Measurements from ENCODE around the gene UBLCP1.

DNA sequence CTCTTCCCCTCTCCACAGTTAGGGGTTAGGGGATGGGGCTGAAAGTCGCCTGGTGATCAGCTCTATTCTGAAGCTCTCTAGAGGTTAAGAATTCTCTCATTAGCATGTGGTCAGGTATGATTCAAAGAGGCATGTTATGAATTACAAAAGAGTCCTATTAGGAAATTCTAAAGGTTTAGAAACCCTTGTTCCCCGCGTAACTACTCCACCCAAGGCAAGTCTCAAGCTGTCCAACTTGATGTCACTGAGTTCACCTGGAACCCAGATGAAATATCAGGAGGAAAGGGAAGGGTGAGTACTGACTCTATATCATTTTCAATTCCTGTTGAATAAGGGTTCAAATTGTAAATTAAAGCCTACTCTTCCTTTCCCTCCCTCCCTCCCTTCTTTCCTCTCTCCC lies 35.6 kb upstream of the UBLCP1 start:
- TF ChIP-seq, protein P1, sequence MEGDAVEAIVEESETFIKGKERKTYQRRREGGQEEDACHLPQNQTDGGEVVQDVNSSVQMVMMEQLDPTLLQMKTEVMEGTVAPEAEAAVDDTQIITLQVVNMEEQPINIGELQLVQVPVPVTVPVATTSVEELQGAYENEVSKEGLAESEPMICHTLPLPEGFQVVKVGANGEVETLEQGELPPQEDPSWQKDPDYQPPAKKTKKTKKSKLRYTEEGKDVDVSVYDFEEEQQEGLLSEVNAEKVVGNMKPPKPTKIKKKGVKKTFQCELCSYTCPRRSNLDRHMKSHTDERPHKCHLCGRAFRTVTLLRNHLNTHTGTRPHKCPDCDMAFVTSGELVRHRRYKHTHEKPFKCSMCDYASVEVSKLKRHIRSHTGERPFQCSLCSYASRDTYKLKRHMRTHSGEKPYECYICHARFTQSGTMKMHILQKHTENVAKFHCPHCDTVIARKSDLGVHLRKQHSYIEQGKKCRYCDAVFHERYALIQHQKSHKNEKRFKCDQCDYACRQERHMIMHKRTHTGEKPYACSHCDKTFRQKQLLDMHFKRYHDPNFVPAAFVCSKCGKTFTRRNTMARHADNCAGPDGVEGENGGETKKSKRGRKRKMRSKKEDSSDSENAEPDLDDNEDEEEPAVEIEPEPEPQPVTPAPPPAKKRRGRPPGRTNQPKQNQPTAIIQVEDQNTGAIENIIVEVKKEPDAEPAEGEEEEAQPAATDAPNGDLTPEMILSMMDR (conservative IDR thresholded peaks at IDR 0.05; ENCODE audit: low read depth, low read length), result no peak
- TF ChIP-seq EZH2 (IDR thresholded peaks at IDR 0.05; ENCODE audit: low read length, unreplicated experiment), result no peak
- no peak for TF ChIP-seq EZH2phosphoT487 (IDR thresholded peaks at IDR 0.05; ENCODE audit: borderline replicate concordance, low read length)
